ENCODE results near the gene MCOLN2.

GRCh38 chr1:84896279-84896678 is 100.6 kb downstream of the MCOLN2 start:
- no peak for TF ChIP-seq EZH2 (IDR thresholded peaks at IDR 0.05; ENCODE audit: borderline replicate concordance, low read depth, low read length, poor library complexity, severe bottlenecking)
- TF ChIP-seq, protein P1, sequence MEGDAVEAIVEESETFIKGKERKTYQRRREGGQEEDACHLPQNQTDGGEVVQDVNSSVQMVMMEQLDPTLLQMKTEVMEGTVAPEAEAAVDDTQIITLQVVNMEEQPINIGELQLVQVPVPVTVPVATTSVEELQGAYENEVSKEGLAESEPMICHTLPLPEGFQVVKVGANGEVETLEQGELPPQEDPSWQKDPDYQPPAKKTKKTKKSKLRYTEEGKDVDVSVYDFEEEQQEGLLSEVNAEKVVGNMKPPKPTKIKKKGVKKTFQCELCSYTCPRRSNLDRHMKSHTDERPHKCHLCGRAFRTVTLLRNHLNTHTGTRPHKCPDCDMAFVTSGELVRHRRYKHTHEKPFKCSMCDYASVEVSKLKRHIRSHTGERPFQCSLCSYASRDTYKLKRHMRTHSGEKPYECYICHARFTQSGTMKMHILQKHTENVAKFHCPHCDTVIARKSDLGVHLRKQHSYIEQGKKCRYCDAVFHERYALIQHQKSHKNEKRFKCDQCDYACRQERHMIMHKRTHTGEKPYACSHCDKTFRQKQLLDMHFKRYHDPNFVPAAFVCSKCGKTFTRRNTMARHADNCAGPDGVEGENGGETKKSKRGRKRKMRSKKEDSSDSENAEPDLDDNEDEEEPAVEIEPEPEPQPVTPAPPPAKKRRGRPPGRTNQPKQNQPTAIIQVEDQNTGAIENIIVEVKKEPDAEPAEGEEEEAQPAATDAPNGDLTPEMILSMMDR (conservative IDR thresholded peaks at IDR 0.05; ENCODE audit: low read depth, low read length): no peak

Data from A673 (cell line).